Tibial nerve (tissue), 4 donors: ENCODE measurements around the gene PIGB.

Experiments
- EP300 ChIP-seq, 2 donors: sonication (generic); formaldehyde crosslinking; IDR thresholded peaks; one replicate each; pipeline ENCODE4 v1.6.1; 2017; ENCODE audit warnings: antibody characterized with exemption in 2 of 2, mild to moderate bottlenecking in 1 of 2
- POLR2A ChIP-seq, 2 donors: fragments of 450-650 bp; IDR thresholded peaks; one replicate each; pipeline ENCODE4 v1.6.1; 2017; ENCODE audit warnings: antibody characterized with exemption in 2 of 2, mild to moderate bottlenecking in 2 of 2, moderate library complexity in 2 of 2
- TF ChIP-seq, protein P1 (sequence below), 5 experiments: fragments of 200-600 bp in 3 of 5; fragments of 450-650 bp in 2 of 5; sonication (generic) in 3 of 5; IDR thresholded peaks; one replicate each; pipeline ENCODE4 v1.5.1; 2016 to 2019; ENCODE audit warnings: antibody characterized with exemption in 5 of 5, mild to moderate bottlenecking in 3 of 5, moderate library complexity in 2 of 5

GRCh38 chr15:55281517-55282228 is 37.3 kb upstream of the PIGB start:
- no peak for TF ChIP-seq POLR2A (IDR thresholded peaks at IDR 0.05)
- TF ChIP-seq, protein P1, sequence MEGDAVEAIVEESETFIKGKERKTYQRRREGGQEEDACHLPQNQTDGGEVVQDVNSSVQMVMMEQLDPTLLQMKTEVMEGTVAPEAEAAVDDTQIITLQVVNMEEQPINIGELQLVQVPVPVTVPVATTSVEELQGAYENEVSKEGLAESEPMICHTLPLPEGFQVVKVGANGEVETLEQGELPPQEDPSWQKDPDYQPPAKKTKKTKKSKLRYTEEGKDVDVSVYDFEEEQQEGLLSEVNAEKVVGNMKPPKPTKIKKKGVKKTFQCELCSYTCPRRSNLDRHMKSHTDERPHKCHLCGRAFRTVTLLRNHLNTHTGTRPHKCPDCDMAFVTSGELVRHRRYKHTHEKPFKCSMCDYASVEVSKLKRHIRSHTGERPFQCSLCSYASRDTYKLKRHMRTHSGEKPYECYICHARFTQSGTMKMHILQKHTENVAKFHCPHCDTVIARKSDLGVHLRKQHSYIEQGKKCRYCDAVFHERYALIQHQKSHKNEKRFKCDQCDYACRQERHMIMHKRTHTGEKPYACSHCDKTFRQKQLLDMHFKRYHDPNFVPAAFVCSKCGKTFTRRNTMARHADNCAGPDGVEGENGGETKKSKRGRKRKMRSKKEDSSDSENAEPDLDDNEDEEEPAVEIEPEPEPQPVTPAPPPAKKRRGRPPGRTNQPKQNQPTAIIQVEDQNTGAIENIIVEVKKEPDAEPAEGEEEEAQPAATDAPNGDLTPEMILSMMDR (IDR thresholded peaks at IDR 0.05), result no peak
- TF ChIP-seq EP300 (IDR thresholded peaks at IDR 0.05), result no peak
